CD4-positive, alpha-beta T cell (primary cell): ENCODE measurements around the gene ARMC8. TPM values are rescaled to one million over a fixed set of nuclear protein-coding genes. Genes with fewer than 3 reads are reported as not detected.

Source experiments
- ATAC-seq: fragments of 200-7000 bp; cut with Tn5 transposase; one replicate; pipeline ENCODE4 v1.10.0; 2022; ENCODE audit warnings: mild to moderate bottlenecking; ENCODE audit not compliant: poor library complexity
- CTCF ChIA-PET: fragments of 350-600 bp; sonication (Branson Sonifier 250); formaldehyde crosslinking; loops from one replicate; lab custom pipeline; 2021; ENCODE audit warnings: antibody characterized with exemption, inconsistent platforms; lab: Charles Lee
- POLR2A ChIA-PET: fragments of 350-600 bp; sonication (Branson Sonifier 250); formaldehyde crosslinking; loops from one replicate; lab custom pipeline; 2021; ENCODE audit warnings: antibody characterized with exemption, inconsistent platforms; lab: Charles Lee
- DNase-seq, 14 experiments: peaks; one replicate each; pipeline ENCODE4 v3.0.0-alpha.2; 2013 to 2020; ENCODE audit warnings: mixed read lengths in 2 of 14
- H3K27ac ChIP-seq, 2 donors: one replicate each; pipeline versions ENCODE4 v1.5.1 to v1.7.0; 2013; ENCODE audit warnings: low read length in 2 of 2, low read depth in 1 of 2, mild to moderate bottlenecking in 1 of 2
- H3K27me3 ChIP-seq, 2 experiments: 1 replicate in 1 of 2; 2 replicates in 1 of 2; pipeline versions ENCODE4 v1.6.1 to v1.7.0; 2013; ENCODE audit warnings: low read length in 2 of 2, control low read depth in 1 of 2, mild to moderate bottlenecking in 1 of 2, moderate library complexity in 1 of 2; ENCODE audit not compliant: insufficient read depth in 2 of 2, control insufficient read depth in 1 of 2
- H3K36me3 ChIP-seq: one replicate; pipeline ENCODE4 v1.6.1; 2013; ENCODE audit warnings: low read length, control low read depth; ENCODE audit not compliant: insufficient read depth
- H3K4me1 ChIP-seq: one replicate; pipeline ENCODE4 v1.6.1; 2013; ENCODE audit warnings: low read length, control low read depth; ENCODE audit not compliant: insufficient read depth
- H3K4me3 ChIP-seq: one replicate; pipeline ENCODE4 v1.5.1; 2013; ENCODE audit warnings: mild to moderate bottlenecking, low read length, moderate library complexity
- H3K9me3 ChIP-seq, 2 experiments: 1 replicate in 1 of 2; 2 replicates in 1 of 2; pipeline versions ENCODE4 v1.6.1 to v1.7.0; 2013; ENCODE audit warnings: low read length in 2 of 2, mild to moderate bottlenecking in 2 of 2, control low read depth in 1 of 2, moderate library complexity in 1 of 2; ENCODE audit not compliant: control insufficient read depth in 1 of 2, insufficient read depth in 1 of 2
- H3K27ac Mint-ChIP-seq: one replicate; pipeline ENCODE4 v1.8.0; 2020; ENCODE audit warnings: mixed read lengths
- H3K27me3 Mint-ChIP-seq: one replicate; pipeline ENCODE4 v1.8.0; 2021; ENCODE audit warnings: mixed read lengths
- H3K36me3 Mint-ChIP-seq: one replicate; pipeline ENCODE4 v1.8.0; 2021; ENCODE audit warnings: low read depth, mixed read lengths
- H3K4me1 Mint-ChIP-seq: one replicate; pipeline ENCODE4 v1.8.0; 2021; ENCODE audit warnings: low read depth, mixed read lengths
- H3K4me3 Mint-ChIP-seq: one replicate; pipeline ENCODE4 v1.8.0; 2020; ENCODE audit warnings: mild to moderate bottlenecking, mixed read lengths
- H3K9me3 Mint-ChIP-seq: one replicate; pipeline ENCODE4 v1.8.0; 2020; ENCODE audit warnings: mixed read lengths
- intact Hi-C, 2 experiments: fragments of 100-400 bp; cut with DNase I in 1 of 2; cut with micrococcal nuclease in 1 of 2; formaldehyde crosslinking; loops; one replicate each; pipeline versions ENCODE4 v1.15.1 to v1.9.0; 2023 to 2025; cut with DNase I, micrococcal nuclease
- total RNA-seq, 174 experiments: library from RNA in 2 of 174; stranded (reverse) in 2 of 174; gene quantifications; one replicate each; pipeline ENCODE4 v1.2.3 and lab custom pipeline; 2021 to 2026
- TF ChIP-seq, protein P1 (sequence below): fragments of 200-600 bp; IDR thresholded peaks from one replicate; pipeline ENCODE4 v1.8.0; 2022; ENCODE audit warnings: antibody characterized with exemption, mild to moderate bottlenecking

Gene ARMC8
- total RNA-seq, 2 experiments from 2014 or later = 62.8 to 62.9 TPM

DNA sequence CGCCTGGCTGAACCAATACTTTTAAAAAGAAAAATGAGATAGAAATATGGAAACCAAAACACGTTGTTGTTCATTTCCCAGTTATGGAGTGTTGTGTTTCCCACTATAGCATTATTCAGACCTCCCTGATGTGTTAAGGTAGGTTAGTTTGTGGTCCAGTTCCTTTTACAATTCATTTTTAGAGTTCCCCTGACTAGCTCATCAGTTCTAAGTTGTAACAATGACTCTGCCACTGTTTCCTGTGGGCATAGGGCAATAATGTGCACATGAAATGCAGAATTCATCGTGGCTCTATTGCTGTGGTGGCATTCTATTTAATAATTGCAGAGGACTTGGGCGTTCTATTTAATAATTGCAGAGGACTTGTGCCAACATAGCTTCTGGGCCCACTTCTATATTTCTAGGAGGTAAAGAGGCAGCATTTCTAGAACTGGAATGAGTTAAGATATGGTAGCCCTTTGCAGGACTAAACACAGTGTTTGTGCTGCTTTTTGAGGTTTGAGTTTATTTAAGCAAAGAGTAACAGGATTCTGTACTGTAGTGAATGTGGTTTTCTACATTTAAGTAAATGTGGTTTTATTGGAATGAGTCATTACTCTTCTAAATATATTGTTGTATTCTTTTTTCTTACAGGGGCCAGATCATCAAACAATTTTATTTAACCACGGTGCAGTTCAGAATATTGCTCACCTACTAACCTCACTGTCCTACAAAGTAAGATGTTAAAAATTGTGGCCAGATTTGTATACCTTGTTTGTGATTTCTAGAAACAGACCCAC is 47.5 kb downstream of the ARMC8 start:
- Histone ChIP-seq H3K27me3 (no peaks in the 10 kb centered on the region), H3K36me3 (peaks cover 77% of the 10 kb centered on the region), H3K4me3 (no peak overlapping the region), H3K9me3 (no peaks in the 10 kb centered on the region), H3K4me1 (no peaks in the 10 kb centered on the region), H3K27ac (no peak overlapping the region)
- intact Hi-C loops = no loop called here
- CTCF ChIA-PET = no interaction called here
- DNase-seq (no peak), ATAC-seq (no peak)
- H3K9me3 Mint-ChIP-seq = no peaks in the 10 kb centered on the region
- no peak overlapping the region for H3K27ac Mint-ChIP-seq
- H3K27me3 Mint-ChIP-seq = no peaks in the 10 kb centered on the region
- POLR2A ChIA-PET = no interaction called here
- TF ChIP-seq, protein P1, sequence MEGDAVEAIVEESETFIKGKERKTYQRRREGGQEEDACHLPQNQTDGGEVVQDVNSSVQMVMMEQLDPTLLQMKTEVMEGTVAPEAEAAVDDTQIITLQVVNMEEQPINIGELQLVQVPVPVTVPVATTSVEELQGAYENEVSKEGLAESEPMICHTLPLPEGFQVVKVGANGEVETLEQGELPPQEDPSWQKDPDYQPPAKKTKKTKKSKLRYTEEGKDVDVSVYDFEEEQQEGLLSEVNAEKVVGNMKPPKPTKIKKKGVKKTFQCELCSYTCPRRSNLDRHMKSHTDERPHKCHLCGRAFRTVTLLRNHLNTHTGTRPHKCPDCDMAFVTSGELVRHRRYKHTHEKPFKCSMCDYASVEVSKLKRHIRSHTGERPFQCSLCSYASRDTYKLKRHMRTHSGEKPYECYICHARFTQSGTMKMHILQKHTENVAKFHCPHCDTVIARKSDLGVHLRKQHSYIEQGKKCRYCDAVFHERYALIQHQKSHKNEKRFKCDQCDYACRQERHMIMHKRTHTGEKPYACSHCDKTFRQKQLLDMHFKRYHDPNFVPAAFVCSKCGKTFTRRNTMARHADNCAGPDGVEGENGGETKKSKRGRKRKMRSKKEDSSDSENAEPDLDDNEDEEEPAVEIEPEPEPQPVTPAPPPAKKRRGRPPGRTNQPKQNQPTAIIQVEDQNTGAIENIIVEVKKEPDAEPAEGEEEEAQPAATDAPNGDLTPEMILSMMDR = no peak
- H3K4me3 Mint-ChIP-seq = no peak overlapping the region
- peaks cover 93% of the 10 kb centered on the region for H3K36me3 Mint-ChIP-seq
- no peaks in the 10 kb centered on the region for H3K4me1 Mint-ChIP-seq

DNA sequence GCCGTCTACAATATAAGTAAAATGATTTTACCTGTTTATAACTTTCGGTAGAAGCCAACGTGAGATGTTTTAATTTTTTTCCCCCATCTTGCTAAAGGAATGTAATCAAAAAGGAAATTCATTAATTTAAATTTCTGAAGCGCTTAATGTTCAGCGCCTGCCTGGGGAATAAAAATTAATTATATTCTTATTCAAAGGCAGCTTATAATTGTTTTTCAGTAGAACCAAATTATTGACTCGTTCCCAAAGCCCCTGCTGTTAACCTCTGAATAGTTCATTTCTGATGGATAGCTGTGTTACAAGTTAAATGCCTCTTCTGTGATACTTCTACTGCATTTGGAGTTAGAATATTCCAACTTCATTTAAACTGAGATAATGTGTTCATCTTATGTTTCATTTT is 51.6 kb downstream of the ARMC8 start:
- H3K27ac Mint-ChIP-seq = no peak overlapping the region
- no peak overlapping the region for H3K4me3 Mint-ChIP-seq
- no peaks in the 10 kb centered on the region for H3K27me3 ChIP-seq
- intact Hi-C loops = no loop called here
- ChIA-PET POLR2A (no interaction called here), CTCF (no interaction called here)
- H3K27ac ChIP-seq = no peak overlapping the region
- no peaks in the 10 kb centered on the region for H3K9me3 ChIP-seq
- H3K36me3 ChIP-seq = peaks cover 71% of the 10 kb centered on the region
- H3K9me3 Mint-ChIP-seq = no peaks in the 10 kb centered on the region
- no peaks in the 10 kb centered on the region for H3K4me1 ChIP-seq
- DNase-seq = no peak
- H3K4me1 Mint-ChIP-seq = no peaks in the 10 kb centered on the region
- TF ChIP-seq, protein P1 = no peak
- ATAC-seq = no peak
- H3K36me3 Mint-ChIP-seq = peaks cover 90% of the 10 kb centered on the region
- H3K27me3 Mint-ChIP-seq = no peaks in the 10 kb centered on the region
- H3K4me3 ChIP-seq = no peak overlapping the region

DNA sequence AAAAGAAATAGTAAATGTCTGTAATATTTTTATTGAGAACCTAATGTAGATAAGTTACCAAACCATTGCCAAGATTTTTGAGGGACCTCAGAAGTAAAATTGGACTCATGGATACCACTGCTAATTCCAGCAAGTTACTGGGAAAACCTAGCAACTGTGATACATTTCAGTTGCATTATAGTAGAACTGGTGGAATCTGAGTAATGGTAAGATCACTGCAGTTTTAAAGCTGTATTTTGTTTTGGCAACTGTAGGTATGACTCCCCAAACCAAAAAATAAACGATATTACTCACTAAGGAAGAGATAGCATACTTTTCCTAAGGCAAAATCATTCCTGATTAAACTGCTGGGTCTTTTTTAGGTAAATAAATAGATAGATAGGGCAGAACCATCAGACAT is 54.0 kb downstream of the ARMC8 start:
- TF ChIP-seq, protein P1 = no peak
- Histone ChIP-seq H3K27ac (no peak overlapping the region), H3K4me3 (no peak overlapping the region), H3K4me1 (no peaks in the 10 kb centered on the region), H3K9me3 (no peaks in the 10 kb centered on the region), H3K27me3 (no peaks in the 10 kb centered on the region), H3K36me3 (peaks cover 71% of the 10 kb centered on the region)
- no peak overlapping the region for H3K27ac Mint-ChIP-seq
- intact Hi-C loops = no loop called here
- POLR2A ChIA-PET = no interaction called here
- peaks cover 87% of the 10 kb centered on the region for H3K36me3 Mint-ChIP-seq
- H3K9me3 Mint-ChIP-seq = no peaks in the 10 kb centered on the region
- no peak overlapping the region for H3K4me3 Mint-ChIP-seq
- H3K4me1 Mint-ChIP-seq = no peaks in the 10 kb centered on the region
- DNase-seq = no peak
- CTCF ChIA-PET = no interaction called here
- no peaks in the 10 kb centered on the region for H3K27me3 Mint-ChIP-seq
- ATAC-seq = no peak
